HepG2 (cell line): ENCODE measurements around the gene PVALB. TPM values are rescaled to one million over a fixed set of nuclear protein-coding genes. Genes with fewer than 3 reads are reported as not detected.

Experiments used
- CAMTA2 ChIP-seq: sonication (generic); formaldehyde crosslinking; IDR thresholded peaks from 2 replicates; pipeline ENCODE4 v1.4.0; 2020; ENCODE audit warnings: mild to moderate bottlenecking, missing genetic modification reagents, borderline replicate concordance
- GATAD2A ChIP-seq: IDR thresholded peaks from 2 replicates; pipeline ENCODE4 v1.6.1; 2016
- HCFC1 ChIP-seq: fragments of 150-350 bp; IDR thresholded peaks from 2 replicates; pipeline ENCODE4 v1.6.1; 2014; ENCODE audit warnings: low read depth, low read length
- MXD1 ChIP-seq: sonication (generic); formaldehyde crosslinking; IDR thresholded peaks from 2 replicates; pipeline ENCODE4 v1.4.0; 2020; ENCODE audit warnings: mild to moderate bottlenecking, missing genetic modification reagents
- RBFOX2 ChIP-seq: fragments of 200-400 bp; formaldehyde crosslinking; IDR thresholded peaks from 2 replicates; pipeline ENCODE4 v1.6.1; 2017; ENCODE audit warnings: low read depth, mild to moderate bottlenecking, low read length
- RXRB ChIP-seq: IDR thresholded peaks from 2 replicates; pipeline ENCODE4 v1.6.1; 2016; ENCODE audit warnings: borderline replicate concordance, missing genetic modification reagents, missing compliant biosample characterization
- ZBTB44 ChIP-seq: sonication (generic); formaldehyde crosslinking; IDR thresholded peaks from 2 replicates; pipeline ENCODE4 v1.4.0; 2020; ENCODE audit warnings: missing genetic modification reagents
- ZFP36L2 ChIP-seq: sonication (generic); formaldehyde crosslinking; IDR thresholded peaks from 2 replicates; pipeline ENCODE4 v1.4.0; 2020; ENCODE audit warnings: missing genetic modification reagents
- ZNF281 ChIP-seq: sonication (generic); formaldehyde crosslinking; IDR thresholded peaks from 2 replicates; pipeline ENCODE4 v1.4.0; 2020; ENCODE audit warnings: missing genetic modification reagents, borderline replicate concordance
- ZNF414 ChIP-seq: sonication (generic); formaldehyde crosslinking; IDR thresholded peaks from 2 replicates; pipeline ENCODE4 v1.5.0; 2020; ENCODE audit warnings: missing genetic modification reagents
- ZNF484 ChIP-seq: sonication (generic); formaldehyde crosslinking; IDR thresholded peaks from 2 replicates; pipeline ENCODE4 v1.5.1; 2020; ENCODE audit warnings: mild to moderate bottlenecking, low read depth, missing genetic modification reagents, borderline replicate concordance
- ZNF530 ChIP-seq: sonication (generic); formaldehyde crosslinking; IDR thresholded peaks from 2 replicates; pipeline ENCODE4 v1.5.0; 2020; ENCODE audit warnings: low read depth, mild to moderate bottlenecking, missing genetic modification reagents
- polyA plus RNA-seq, 8 experiments: library from polyadenylated mRNA; depleted of rRNA in 3 of 8; stranded (reverse) in 7 of 8; unstranded in 1 of 8; fragments of >200 nt; fragmentation: Illumina TruSeq in 4 of 8; extraction: Trizol in 4 of 8; gene quantifications; 2 replicates each; pipeline versions ENCODE4 v1.2.1 to v1.2.3, GENCODE V29; 2011 to 2016; ENCODE audit warnings: low read depth in 4 of 8, missing spikeins in 1 of 8, mixed read lengths in 1 of 8; ENCODE audit not compliant: insufficient read depth in 1 of 8
- total RNA-seq, 5 experiments: library from RNA; depleted of rRNA; stranded (reverse); fragments of >200 nt; fragmentation: Illumina TruSeq; extraction: Trizol; gene quantifications; 2 replicates each; pipeline ENCODE4 v1.2.3, GENCODE V29; 2016; ENCODE audit warnings: low read depth in 1 of 5

Gene PVALB
- total and polyA plus RNA-seq, 2 of the 13 experiments (the other 11 are each of a cell fraction or from before 2014, with no cell fraction given) = not detected

- TF ChIP-seq MXD1 (no peak), ZBTB44 (CRISPR knock-in tag) (no peak), CAMTA2 (CRISPR knock-in tag) (no peak), ZNF530 (CRISPR knock-in tag) (no peak), ZFP36L2 (no peak), ZNF484 (no peak), ZNF414 (CRISPR knock-in tag) (no peak), GATAD2A (CRISPR knock-in tag) (no peak), ZNF281 (CRISPR knock-in tag) (no peak), HCFC1 (no peak), RXRB (CRISPR knock-in tag) (no peak), RBFOX2 (no peak)
Measured at GRCh38 chr22:36850682-36851081, 33.8 kb upstream of the PVALB start (continued).
